Thyroid gland (tissue), 4 donors: ENCODE data around the gene KIAA1549. TPM values are rescaled to one million over a fixed set of nuclear protein-coding genes. Genes with fewer than 3 reads are reported as not detected.

ENCODE experiments used
- DNase-seq, 2 donors: peaks; one replicate each; pipeline ENCODE4 v3.0.0-alpha.2; 2019
- H3K27ac ChIP-seq, 3 donors: fragments of 200-600 bp; sonication (generic); 1 replicate in 2 of 3; 2 replicates in 1 of 3; pipeline ENCODE4 v1.5.1; 2016 to 2019; ENCODE audit warnings: mild to moderate bottlenecking in 1 of 3, moderate library complexity in 1 of 3
- H3K27me3 ChIP-seq: fragments of 200-600 bp; sonication (generic); one replicate; pipeline ENCODE4 v1.5.1; 2019
- H3K36me3 ChIP-seq, 2 donors: fragments of 200-600 bp; sonication (generic); one replicate each; pipeline ENCODE4 v1.5.1; 2016 to 2019
- H3K4me1 ChIP-seq, 2 donors: fragments of 200-600 bp; sonication (generic); one replicate each; pipeline ENCODE4 v1.5.1; 2017 to 2019
- H3K4me3 ChIP-seq, 3 donors: fragments of 200-600 bp; sonication (generic); replicated peaks in 1 of 3; 1 replicate in 2 of 3; 2 replicates in 1 of 3; pipeline ENCODE4 v1.5.1; 2016; ENCODE audit warnings: mild to moderate bottlenecking in 1 of 3
- H3K9me3 ChIP-seq: fragments of 200-600 bp; sonication (generic); one replicate; pipeline ENCODE4 v1.5.1; 2017
- POLR2A ChIP-seq, 2 donors: fragments of 450-650 bp; IDR thresholded peaks; one replicate each; pipeline ENCODE4 v1.6.1; 2017; ENCODE audit warnings: antibody characterized with exemption in 2 of 2, mild to moderate bottlenecking in 2 of 2, moderate library complexity in 1 of 2
- WGBS, 2 donors: methylation state at CpG; one replicate each; pipeline ENCODE4 v1.1.5; 2017; 5-methylcytosine and 5-hydroxymethylcytosine counted together
- intact Hi-C: fragments of 100-400 bp; cut with DNase I; formaldehyde crosslinking; loops from one replicate; pipeline ENCODE4 v1.15.1; 2023
- total RNA-seq, 4 donors: library from RNA; depleted of rRNA; stranded (reverse); fragments of >200 nt; gene quantifications; one replicate each; pipeline ENCODE4 v1.2.3, GENCODE V29; 2016
- TF ChIP-seq, protein P1 (sequence below), 6 experiments: fragments of 200-600 bp in 3 of 6; fragments of 450-650 bp in 3 of 6; sonication (generic) in 3 of 6; IDR thresholded peaks; one replicate each; pipeline ENCODE4 v1.5.1; 2016 to 2019; ENCODE audit warnings: antibody characterized with exemption in 6 of 6, mild to moderate bottlenecking in 2 of 6, inconsistent platforms in 1 of 6, moderate library complexity in 1 of 6

Gene KIAA1549
- total RNA-seq, 4 donors from 2014 or later, result 1.2 to 3.9 (median 2.6) TPM

GRCh38 chr7:138848056-138848980 lies 132.9 kb downstream of the KIAA1549 start:
- no peak overlapping the region for H3K27ac ChIP-seq
- TF ChIP-seq, protein P1, sequence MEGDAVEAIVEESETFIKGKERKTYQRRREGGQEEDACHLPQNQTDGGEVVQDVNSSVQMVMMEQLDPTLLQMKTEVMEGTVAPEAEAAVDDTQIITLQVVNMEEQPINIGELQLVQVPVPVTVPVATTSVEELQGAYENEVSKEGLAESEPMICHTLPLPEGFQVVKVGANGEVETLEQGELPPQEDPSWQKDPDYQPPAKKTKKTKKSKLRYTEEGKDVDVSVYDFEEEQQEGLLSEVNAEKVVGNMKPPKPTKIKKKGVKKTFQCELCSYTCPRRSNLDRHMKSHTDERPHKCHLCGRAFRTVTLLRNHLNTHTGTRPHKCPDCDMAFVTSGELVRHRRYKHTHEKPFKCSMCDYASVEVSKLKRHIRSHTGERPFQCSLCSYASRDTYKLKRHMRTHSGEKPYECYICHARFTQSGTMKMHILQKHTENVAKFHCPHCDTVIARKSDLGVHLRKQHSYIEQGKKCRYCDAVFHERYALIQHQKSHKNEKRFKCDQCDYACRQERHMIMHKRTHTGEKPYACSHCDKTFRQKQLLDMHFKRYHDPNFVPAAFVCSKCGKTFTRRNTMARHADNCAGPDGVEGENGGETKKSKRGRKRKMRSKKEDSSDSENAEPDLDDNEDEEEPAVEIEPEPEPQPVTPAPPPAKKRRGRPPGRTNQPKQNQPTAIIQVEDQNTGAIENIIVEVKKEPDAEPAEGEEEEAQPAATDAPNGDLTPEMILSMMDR (IDR thresholded peaks at IDR 0.05), result no peak
- H3K4me3 ChIP-seq, result no peak overlapping the region
- peaks cover 0 to 12% of the 10 kb centered on the region in 2 donors for H3K4me1 ChIP-seq
- intact Hi-C loops, result no loop called here
- no peak for DNase-seq
- no peaks in the 10 kb centered on the region for H3K27me3 ChIP-seq
- H3K36me3 ChIP-seq, result no peaks in the 10 kb centered on the region
- 56 to 65% methylated on average over 3 of the region's 3 CpGs for WGBS, 2 donors
- no peaks in the 10 kb centered on the region for H3K9me3 ChIP-seq

- H3K4me3 ChIP-seq, result no peak overlapping the region
- no peaks in the 10 kb centered on the region for H3K36me3 ChIP-seq
- H3K27ac ChIP-seq, result no peak overlapping the region
- intact Hi-C loops, result no loop called here
- 19 to 23% methylated on average over 2 of the region's 2 CpGs for WGBS, 2 donors
- DNase-seq, result no peak
- H3K9me3 ChIP-seq, result no peaks in the 10 kb centered on the region
- H3K4me1 ChIP-seq, result peaks cover 0 to 12% of the 10 kb centered on the region in 2 donors
- no peaks in the 10 kb centered on the region for H3K27me3 ChIP-seq
- TF ChIP-seq, protein P1 (IDR thresholded peaks at IDR 0.05), result no peak
- TF ChIP-seq POLR2A (IDR thresholded peaks at IDR 0.05), result no peak
Observed at GRCh38 chr7:138845711-138846110, 135.5 kb downstream of the KIAA1549 start.

DNA sequence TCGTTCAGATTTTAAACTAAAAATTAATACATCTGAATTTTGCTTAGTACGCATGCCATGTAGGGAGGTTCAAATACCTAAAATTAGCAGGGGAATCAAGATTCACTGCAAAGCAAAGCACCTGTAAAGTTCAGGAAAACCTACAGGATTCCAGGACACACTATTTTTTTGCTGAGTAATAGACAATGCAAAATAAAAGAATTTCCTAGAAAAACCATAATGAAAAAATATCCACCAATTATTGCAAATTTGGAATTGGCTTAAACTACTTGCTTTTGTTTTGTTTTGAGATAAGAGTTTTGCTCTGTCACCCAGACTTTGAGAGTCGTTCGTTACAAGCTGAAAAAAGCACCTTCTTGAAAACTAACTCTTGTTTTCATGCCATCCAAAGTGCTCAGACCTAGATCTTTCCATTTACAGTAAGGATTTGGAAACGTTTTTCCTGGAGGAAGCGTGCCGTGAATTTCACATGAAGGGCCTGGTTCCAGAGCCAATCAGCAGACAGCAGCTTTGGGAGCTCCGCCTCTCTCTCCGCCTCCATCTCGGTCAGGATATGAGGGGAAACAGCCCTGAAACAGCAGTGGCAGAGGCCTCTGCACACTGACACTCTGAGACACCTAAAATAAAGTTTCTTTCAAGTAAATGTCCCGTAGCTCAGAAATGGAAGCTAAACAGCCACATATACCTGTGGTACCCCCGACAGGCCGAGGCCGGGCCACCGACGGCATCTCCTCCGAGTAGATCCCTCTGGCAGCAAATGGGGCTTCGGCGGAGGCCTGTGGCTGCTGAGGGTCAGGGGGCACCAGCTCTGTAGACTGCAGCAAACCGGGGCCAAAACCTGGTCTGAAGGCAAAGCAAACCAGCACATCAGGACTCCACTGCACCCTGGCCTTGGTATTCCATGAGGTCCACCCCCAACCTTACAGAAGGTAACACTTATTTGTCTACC lies 137.3 kb downstream of the KIAA1549 start:
- 91 to 95% methylated on average over 20 of the region's 20 CpGs for WGBS, 2 donors

DNA sequence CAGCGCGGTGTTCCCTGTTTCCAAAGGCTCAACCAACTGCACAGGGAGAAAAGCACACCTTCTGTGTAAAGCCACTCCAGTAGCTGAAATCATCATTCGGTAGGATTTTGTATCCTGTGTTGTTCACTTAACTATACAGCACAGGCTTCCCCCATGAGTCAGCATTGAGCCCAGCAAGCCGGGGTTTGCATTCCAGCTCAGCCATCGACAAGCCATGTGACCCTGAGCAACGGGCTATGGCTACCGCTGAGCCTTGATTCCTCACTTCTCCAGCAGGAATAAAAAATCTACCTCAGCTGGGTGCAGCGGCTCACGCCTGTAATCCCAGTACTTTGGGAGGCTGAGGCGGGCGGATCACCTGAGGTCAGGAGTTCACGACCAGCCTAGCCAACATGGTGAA lies 139.1 kb downstream of the KIAA1549 start:
- DNase-seq, result no peak
- TF ChIP-seq POLR2A (IDR thresholded peaks at IDR 0.05), result no peak
- TF ChIP-seq, protein P1 (IDR thresholded peaks at IDR 0.05), result no peak
- H3K36me3 ChIP-seq, result no peaks in the 10 kb centered on the region
- H3K4me3 ChIP-seq, result no peak overlapping the region
- no peaks in the 10 kb centered on the region for H3K9me3 ChIP-seq
- H3K4me1 ChIP-seq, result peaks cover 0 to 5% of the 10 kb centered on the region in 2 donors
- H3K27ac ChIP-seq, result no peak overlapping the region
- no peaks in the 10 kb centered on the region for H3K27me3 ChIP-seq
- intact Hi-C loops, result no loop called here
- WGBS, 2 donors, result 88 to 95% methylated on average over 12 of the region's 12 CpGs

More for the DNA sequence above, 137.3 kb downstream of the KIAA1549 start:
- Histone ChIP-seq H3K27me3 (no peaks in the 10 kb centered on the region), H3K36me3 (no peaks in the 10 kb centered on the region), H3K4me3 (no peak overlapping the region), H3K9me3 (no peaks in the 10 kb centered on the region), H3K27ac (no peak overlapping the region), H3K4me1 (peaks cover 0 to 12% of the 10 kb centered on the region in 2 donors)
- no peak for DNase-seq
- TF ChIP-seq, protein P1 (IDR thresholded peaks at IDR 0.05), result no peak
- TF ChIP-seq POLR2A (IDR thresholded peaks at IDR 0.05), result no peak
- intact Hi-C loops, result no loop called here
